HPDE6-E6E7 (cell line): Measurements from ENCODE around the gene SAMHD1.
"Not testable (repeated sequence)": the region's sequence is repeated elsewhere in the genome, so short reads cannot be mapped to it uniquely, and the experiment has no call there.

ENCODE experiments used
- DNase-seq: peaks from one replicate; pipeline ENCODE4 v3.0.0; 2011; ENCODE audit warnings: missing footprints; ENCODE audit errors: extremely low spot score

Gene SAMHD1

GRCh38 chr20:36854348-36855240 is 96.9 kb downstream of the SAMHD1 start:
- peak; percentile 85 for DNase-seq

DNA sequence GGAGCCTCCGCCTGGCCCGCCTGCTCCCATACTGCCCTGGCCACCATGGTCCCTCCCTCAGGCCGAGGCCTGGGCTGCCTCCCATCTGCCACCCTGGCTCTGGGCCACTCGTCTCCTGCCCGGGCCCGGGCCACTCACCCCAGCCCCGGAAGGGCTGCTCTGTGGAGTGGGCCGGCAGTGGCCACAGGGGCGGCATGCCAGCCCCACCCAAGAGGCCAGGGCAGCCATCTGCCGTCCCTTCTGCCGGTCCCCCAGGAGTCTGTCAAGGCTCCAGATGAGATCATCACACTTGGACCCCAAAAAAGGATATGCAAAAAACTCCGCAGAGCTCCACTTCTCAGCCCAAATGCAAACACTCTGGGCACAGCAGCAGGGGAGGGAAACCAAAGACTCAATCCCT is 99.3 kb downstream of the SAMHD1 start:
- no peak for DNase-seq

- no peak for DNase-seq
These were observed 100.0 kb downstream of the SAMHD1 start for GRCh38 chr20:36851490-36851889.

DNA sequence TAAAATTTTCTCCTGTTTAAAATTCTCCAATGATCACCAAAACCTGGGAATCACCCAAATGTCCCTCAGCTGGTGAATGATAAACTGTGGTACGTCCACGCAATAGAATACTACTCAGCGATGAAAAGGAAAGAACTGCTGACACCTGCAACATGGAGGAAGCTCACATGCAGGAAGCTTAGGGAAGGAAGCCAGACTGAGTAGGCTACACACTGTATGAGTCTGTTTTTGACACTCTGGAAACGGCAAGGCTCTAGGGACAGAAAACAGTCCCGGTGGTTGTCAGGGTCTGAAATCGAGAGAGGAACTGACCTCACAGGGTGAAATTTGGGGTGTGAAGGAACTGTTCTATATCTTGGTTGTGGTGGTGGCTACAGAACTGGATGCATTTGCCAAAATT is 100.7 kb downstream of the SAMHD1 start:
- no peak for DNase-seq

GRCh38 chr20:36849333-36850065 is 102.0 kb downstream of the SAMHD1 start:
- no peak for DNase-seq

DNA sequence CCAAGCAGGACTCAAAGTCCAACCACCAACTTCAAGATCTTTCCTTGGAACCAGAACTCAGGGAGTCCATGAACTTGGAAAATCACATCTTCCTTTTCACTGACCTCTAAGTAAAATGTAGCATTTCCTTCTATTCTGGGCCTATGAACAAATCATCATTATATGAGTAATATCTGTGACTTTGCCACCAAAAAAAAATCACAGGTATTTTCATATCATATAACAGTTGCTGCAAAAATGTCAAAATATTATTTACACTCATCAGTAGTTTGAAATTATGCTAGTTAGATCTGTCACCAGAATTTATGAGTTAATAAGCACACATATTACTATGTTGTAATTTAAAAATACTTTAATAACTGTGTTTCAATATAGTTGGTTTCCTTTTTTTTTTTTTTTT is 102.8 kb downstream of the SAMHD1 start:
- DNase-seq, result no peak

DNA sequence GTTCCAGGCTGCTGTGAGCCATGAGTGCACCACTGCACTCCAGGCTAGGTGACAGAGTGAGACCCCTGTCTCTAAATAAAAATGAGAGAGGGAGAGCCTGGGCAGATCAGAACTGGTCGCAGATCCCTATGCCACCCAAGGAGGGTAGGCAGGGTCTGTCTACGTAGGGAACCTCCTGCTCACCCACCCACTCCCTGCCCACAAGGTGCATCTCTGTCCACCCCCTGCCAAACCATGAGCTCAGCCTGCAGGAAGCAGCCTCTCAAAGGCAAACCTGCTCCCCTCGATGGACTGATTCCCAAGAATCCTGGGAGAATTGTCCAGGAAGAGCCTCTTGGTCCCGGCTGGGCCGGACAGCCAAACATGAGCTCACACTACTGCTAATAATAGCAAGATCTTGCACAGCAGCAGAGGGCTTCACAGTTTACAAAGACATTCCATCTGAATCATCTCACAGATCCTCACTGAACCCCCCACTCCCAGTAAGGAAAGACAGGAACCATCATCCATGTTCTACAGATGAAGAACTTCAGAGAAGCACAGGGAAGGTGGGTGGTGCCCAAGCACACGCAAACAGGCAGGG is 103.3 kb downstream of the SAMHD1 start:
- DNase-seq, result no peak

DNA sequence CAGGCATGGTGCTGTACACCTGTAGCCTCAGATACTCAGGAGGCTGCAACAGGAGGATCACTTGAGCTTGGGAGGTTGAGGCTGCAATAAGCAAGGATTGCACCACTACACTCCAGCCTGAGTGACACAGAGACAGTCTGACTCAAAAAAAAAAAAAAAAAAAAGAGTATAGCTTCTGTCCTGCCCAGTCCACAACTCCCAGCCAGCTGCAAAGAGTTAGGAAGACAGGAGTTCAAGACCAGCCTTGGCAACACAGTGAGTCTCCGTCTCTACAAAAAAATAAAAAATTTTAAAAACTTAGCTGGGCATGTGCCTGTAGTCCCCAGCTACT is 103.8 kb downstream of the SAMHD1 start:
- no peak for DNase-seq

- peak; percentile 93 for DNase-seq
These were observed 104.3 kb downstream of the SAMHD1 start for GRCh38 chr20:36847009-36847709.

DNA sequence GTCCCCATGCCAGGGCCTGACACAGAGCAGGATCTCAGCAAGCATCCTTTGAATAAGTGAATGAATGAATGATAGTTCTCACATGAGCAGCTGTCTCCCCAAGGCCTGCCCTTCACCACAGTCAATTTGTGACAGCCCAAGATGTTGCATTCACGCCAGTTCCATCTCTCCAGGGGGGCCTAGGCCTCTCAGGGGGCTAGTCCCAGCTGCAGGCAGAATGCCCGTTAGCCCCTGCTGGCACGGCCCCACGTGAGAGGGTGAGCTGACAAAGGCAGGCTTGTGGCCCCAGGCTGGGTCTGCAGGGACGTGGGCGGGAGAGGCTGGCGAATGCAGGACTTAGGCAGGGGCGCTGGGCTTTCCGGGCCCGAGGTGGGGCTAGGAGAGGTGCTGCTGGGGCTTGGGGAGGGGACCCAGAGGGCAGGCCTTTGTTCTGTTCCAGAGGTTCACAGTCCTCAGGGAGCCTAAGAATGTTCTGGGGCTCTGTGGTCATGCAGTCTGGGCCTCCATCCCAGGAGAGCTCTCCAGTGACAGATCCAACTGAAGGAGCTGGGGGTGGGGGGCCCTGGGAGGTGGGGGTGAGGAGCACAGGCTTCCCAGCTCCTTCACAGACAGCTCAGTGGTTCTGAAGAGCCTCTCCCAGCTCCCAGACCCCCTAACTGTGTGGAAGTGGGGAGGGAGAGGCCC is 106.1 kb downstream of the SAMHD1 start:
- DNase-seq, result no peak

GRCh38 chr20:36841030-36841429 is 110.5 kb downstream of the SAMHD1 start:
- not testable (repeated sequence) for DNase-seq
